ENCODE results near the gene SMPD3.
A peak's percentile ranks its signal among the peaks of the same experiment; 100 is the strongest.

SMPD3 gene

DNA sequence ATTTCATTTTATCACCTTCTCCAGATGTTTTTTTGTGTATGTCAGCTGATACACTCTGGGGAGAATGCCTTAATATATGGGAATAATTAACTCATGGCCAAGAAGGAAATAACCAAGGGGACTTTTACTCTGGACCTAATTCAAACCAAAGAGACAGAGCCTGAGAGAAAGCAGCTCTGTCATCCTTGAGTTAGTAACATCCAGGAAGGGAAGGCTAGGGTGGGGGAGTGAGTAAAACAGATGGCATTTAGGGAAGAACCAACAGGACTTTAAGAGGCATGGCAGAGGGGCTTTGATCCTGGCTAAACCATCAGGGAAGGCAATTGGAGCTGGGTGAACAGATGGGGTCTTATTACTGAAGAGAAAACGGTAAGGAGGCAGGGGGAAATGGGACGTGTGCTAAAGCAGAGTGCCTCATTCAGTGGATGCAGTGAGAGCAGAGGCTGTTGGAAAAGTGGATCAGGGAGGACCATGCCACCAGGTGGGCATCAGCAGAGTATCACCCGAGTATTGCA lies 2.5 kb upstream of the SMPD3 start:
- no peak for DNase-seq
- no peak for TF ChIP-seq CTCF (IDR thresholded peaks at IDR 0.05; ENCODE audit: low read depth, low read length, missing control alignments)
- Histone ChIP-seq H3K27ac (no peak overlapping the region), H3K27me3 (replicated peaks) (peaks cover 14% of the 10 kb centered on the region), H3K4me3 (ENCODE audit: low read depth, low read length) (no peak overlapping the region), H3K36me3 (replicated peaks) (no peaks in the 10 kb centered on the region)
- in situ Hi-C loops (cut with HindIII; ENCODE audit: low pct_ligation_motif_present, low sequenced_read_pairs): no loop called here

DNA sequence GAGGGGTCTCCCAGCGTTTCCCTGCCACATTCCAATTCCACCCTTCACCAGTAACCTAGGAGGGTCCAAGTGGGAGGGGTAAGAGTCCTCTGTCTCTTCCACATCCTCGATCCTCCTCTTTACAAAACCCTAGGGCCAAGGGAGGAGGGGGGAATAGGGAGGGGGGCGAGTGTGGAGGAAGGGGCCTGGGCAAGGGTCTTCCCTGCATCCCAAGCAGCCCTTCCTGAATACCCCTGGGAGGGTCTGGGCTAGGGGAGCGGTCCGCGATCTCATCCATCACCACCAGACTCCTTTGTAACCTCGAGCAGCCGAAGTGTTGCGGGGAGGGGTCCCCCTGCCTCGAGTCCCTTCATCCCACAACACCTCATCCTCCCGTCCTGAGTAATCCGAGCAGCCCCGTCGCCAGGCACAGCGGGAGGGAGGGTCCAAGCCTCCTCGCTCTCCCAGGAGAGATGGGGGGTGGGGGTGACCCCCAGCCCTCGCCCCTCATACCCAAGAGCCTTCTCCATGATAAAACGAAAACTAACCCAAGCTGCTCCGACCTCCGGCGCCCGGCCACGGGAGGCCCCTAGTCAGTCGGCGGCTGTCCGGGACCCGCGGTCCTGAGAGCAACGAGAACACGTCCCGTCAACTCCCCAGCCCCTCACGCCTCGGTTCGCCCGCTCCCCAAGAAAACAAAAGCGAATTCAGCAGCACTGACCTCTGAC lies 502 bp downstream of the SMPD3 start:
- H3K27ac ChIP-seq: no peak overlapping the region
- H3K4me3 ChIP-seq (ENCODE audit: low read depth, low read length): peak overlapping the region; percentile 45
- no peak for TF ChIP-seq CTCF (IDR thresholded peaks at IDR 0.05; ENCODE audit: low read depth, low read length, missing control alignments)
- H3K27me3 ChIP-seq (replicated peaks): peaks cover 16% of the 10 kb centered on the region
- in situ Hi-C loops (cut with HindIII; ENCODE audit: low pct_ligation_motif_present, low sequenced_read_pairs): no loop called here
- no peaks in the 10 kb centered on the region for H3K36me3 ChIP-seq (replicated peaks)
- no peak for DNase-seq

GRCh38 chr16:68446681-68447652 lies 1.3 kb downstream of the SMPD3 start:
- no peaks in the 10 kb centered on the region for H3K36me3 ChIP-seq (replicated peaks)
- peaks cover 16% of the 10 kb centered on the region for H3K27me3 ChIP-seq (replicated peaks)
- no peak overlapping the region for H3K27ac ChIP-seq
- no peak for DNase-seq
- no peak for TF ChIP-seq CTCF (IDR thresholded peaks at IDR 0.05; ENCODE audit: low read depth, low read length, missing control alignments)
- no peak overlapping the region for H3K4me3 ChIP-seq (ENCODE audit: low read depth, low read length)
- in situ Hi-C loops (cut with HindIII; ENCODE audit: low pct_ligation_motif_present, low sequenced_read_pairs): no loop called here

GRCh38 chr16:68445458-68445857 lies 2.9 kb downstream of the SMPD3 start:
- Histone ChIP-seq H3K27me3 (replicated peaks) (peaks cover 16% of the 10 kb centered on the region), H3K27ac (no peak overlapping the region), H3K4me3 (ENCODE audit: low read depth, low read length) (no peak overlapping the region), H3K36me3 (replicated peaks) (no peaks in the 10 kb centered on the region)
- in situ Hi-C loops (cut with HindIII; ENCODE audit: low pct_ligation_motif_present, low sequenced_read_pairs): no loop called here
- peak; percentile 66 for TF ChIP-seq CTCF (IDR thresholded peaks at IDR 0.05; ENCODE audit: low read depth, low read length, missing control alignments)
- DNase-seq: peak; percentile 25

DNA sequence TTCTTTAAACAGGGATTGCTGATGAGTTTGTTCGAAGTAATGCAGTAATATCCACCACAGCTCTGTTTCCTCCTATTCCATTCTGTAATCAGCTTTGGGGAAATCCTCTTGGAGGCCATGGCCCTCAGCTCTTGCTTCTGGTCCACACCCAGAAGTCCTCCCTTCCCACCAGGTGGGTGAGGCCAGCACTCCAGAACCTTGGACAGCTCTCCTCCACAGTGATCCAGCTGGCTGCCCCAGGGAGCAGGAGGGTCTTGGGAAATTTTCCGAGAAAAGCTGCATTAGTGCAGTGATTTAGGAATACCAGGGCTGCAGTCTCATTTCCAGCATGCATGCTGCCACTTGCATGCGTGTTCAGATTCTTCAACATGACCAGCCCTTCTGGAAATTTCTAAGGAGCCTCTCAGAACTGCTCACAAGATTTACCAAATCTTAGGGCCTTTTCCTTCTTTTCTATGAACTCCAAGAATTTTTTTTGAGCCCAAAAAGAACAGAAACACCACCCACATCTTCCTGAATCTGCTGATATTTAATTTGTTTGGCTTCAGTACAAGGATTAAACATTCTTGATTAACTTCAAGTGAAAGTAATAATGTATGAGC lies 4.2 kb downstream of the SMPD3 start:
- no peak overlapping the region for H3K27ac ChIP-seq
- no peak overlapping the region for H3K4me3 ChIP-seq (ENCODE audit: low read depth, low read length)
- H3K27me3 ChIP-seq (replicated peaks): peaks cover 16% of the 10 kb centered on the region
- no peaks in the 10 kb centered on the region for H3K36me3 ChIP-seq (replicated peaks)
- TF ChIP-seq CTCF (IDR thresholded peaks at IDR 0.05; ENCODE audit: low read depth, low read length, missing control alignments): no peak
- in situ Hi-C loops (cut with HindIII; ENCODE audit: low pct_ligation_motif_present, low sequenced_read_pairs): no loop called here
- DNase-seq: peak; percentile 20

Data from brain microvascular endothelial cell (primary cell).